GM18951 (cell line): Measurements from ENCODE around the gene LRR1.
"Not testable (repeated sequence)": the region's sequence is repeated elsewhere in the genome, so short reads cannot be mapped to it uniquely, and the experiment has no call there.

Source experiments
- POLR2A ChIP-seq: IDR thresholded peaks from 4 replicates; pipeline ENCODE4 v1.6.1; 2011; ENCODE audit warnings: mild to moderate bottlenecking; ENCODE audit not compliant: insufficient read length, insufficient read depth; ENCODE audit errors: extremely low read depth
- in situ Hi-C: fragments of 300-500 bp; cut with MboI; formaldehyde crosslinking; loops from one replicate; pipeline ENCODE4 v1.12.0; 2022; ENCODE audit warnings: low sequenced_read_pairs, mixed read lengths, inconsistent platforms; ENCODE audit not compliant: unreplicated experiment

Gene LRR1

GRCh38 chr14:49579841-49580240, 18.9 kb upstream of the LRR1 start:
- in situ Hi-C loops: no loop called here
- no peak for TF ChIP-seq POLR2A

GRCh38 chr14:49581209-49582112, 17.3 kb upstream of the LRR1 start:
- in situ Hi-C loops: no loop called here

GRCh38 chr14:49582113-49582977, 16.4 kb upstream of the LRR1 start:
- peak; percentile 16 for TF ChIP-seq POLR2A
- in situ Hi-C loops: no loop called here

More at GRCh38 chr14:49581209-49582112, 17.3 kb upstream of the LRR1 start:
- peak; percentile 14 for TF ChIP-seq POLR2A

- TF ChIP-seq POLR2A: no peak
- in situ Hi-C loops: no loop called here
These were observed 15.1 kb upstream of the LRR1 start for GRCh38 chr14:49583629-49584028.

GRCh38 chr14:49584058-49584457, 14.7 kb upstream of the LRR1 start:
- no peak for TF ChIP-seq POLR2A
- in situ Hi-C loops: no loop called here

- in situ Hi-C loops: not testable (repeated sequence)
These were observed 13.6 kb upstream of the LRR1 start for GRCh38 chr14:49584981-49585640.

GRCh38 chr14:49585803-49586672, 12.7 kb upstream of the LRR1 start, which contains the start of gene RPS29:
TSS of gene RPS29 (minus strand) at chr14:49586380. CDS start at chr14:49586346, 34 bp downstream.
- TF ChIP-seq POLR2A: peak; percentile 93
- in situ Hi-C loops: no loop called here

- in situ Hi-C loops: no loop called here
- no peak for TF ChIP-seq POLR2A
These were observed 11.9 kb upstream of the LRR1 start for GRCh38 chr14:49586673-49587460.

GRCh38 chr14:49589387-49589786, 9.4 kb upstream of the LRR1 start:
- in situ Hi-C loops: no loop called here
- TF ChIP-seq POLR2A: no peak

- in situ Hi-C loops: no loop called here
- TF ChIP-seq POLR2A: no peak
These were observed 5.7 kb upstream of the LRR1 start for GRCh38 chr14:49593016-49593415.

GRCh38 chr14:49594347-49595091, 4.2 kb upstream of the LRR1 start:
- no peak for TF ChIP-seq POLR2A
- in situ Hi-C loops: no loop called here
